Psoas muscle (tissue), 8 donors: ENCODE data around the gene S100A10. TPM values are rescaled to one million over a fixed set of nuclear protein-coding genes. Genes with fewer than 3 reads are reported as not detected.

Experiments used
- ATAC-seq, 4 donors: fragments of 200-7000 bp; cut with Tn5 transposase; one replicate each; pipeline ENCODE4 v1.9.1; 2020; ENCODE audit warnings: moderate library complexity in 3 of 4, mild to moderate bottlenecking in 2 of 4
- DNase-seq, 2 donors: peaks; one replicate each; pipeline ENCODE4 v3.0.0-alpha.2; 2020
- H3K27ac ChIP-seq: fragments of 200-600 bp; one replicate; pipeline ENCODE4 v1.8.0; 2022
- H3K27me3 ChIP-seq, 3 donors: fragments of 200-600 bp in 1 of 3; one replicate each; pipeline versions ENCODE4 v1.6.1 to v1.8.0; 2013 to 2022; ENCODE audit warnings: low read length in 2 of 3, mild to moderate bottlenecking in 2 of 3, moderate library complexity in 1 of 3; ENCODE audit not compliant: insufficient read depth in 3 of 3
- H3K36me3 ChIP-seq, 2 donors: fragments of 200-600 bp in 1 of 2; one replicate each; pipeline versions ENCODE4 v1.6.1 to v1.8.0; 2013 to 2022; ENCODE audit warnings: low read depth in 1 of 2, mild to moderate bottlenecking in 1 of 2, moderate library complexity in 1 of 2; ENCODE audit not compliant: insufficient read depth in 1 of 2
- H3K4me1 ChIP-seq: fragments of 200-600 bp; one replicate; pipeline ENCODE4 v1.8.0; 2022
- H3K4me3 ChIP-seq: fragments of 200-600 bp; one replicate; pipeline ENCODE4 v1.8.0; 2022; ENCODE audit warnings: mild to moderate bottlenecking
- H3K9me3 ChIP-seq: fragments of 200-600 bp; one replicate; pipeline ENCODE4 v1.8.0; 2022
- CTCF ChIP-seq: fragments of 200-600 bp; IDR thresholded peaks from one replicate; pipeline ENCODE4 v1.8.0; 2022; ENCODE audit warnings: antibody characterized with exemption
- WGBS, 3 donors: extraction: QIAGEN DNeasy Blood & Tissue Kit; methylation state at CpG; one replicate each; pipeline versions ENCODE4 v1.1.6 to v1.1.7; 2013; 5-methylcytosine and 5-hydroxymethylcytosine counted together
- intact Hi-C, 2 donors: fragments of 100-400 bp; cut with DNase I; formaldehyde crosslinking; loops; one replicate each; pipeline versions ENCODE4 v1.11.0 to v1.14.2; 2022
- polyA plus RNA-seq, 3 donors: library from polyadenylated mRNA; stranded (reverse); fragments of 200-250 nt; gene quantifications; one replicate each; pipeline ENCODE4 v1.2.3, GENCODE V29; 2013
- total RNA-seq, 4 donors: library from RNA; stranded (reverse); fragmentation: NEBNext Ultra II Directional in 2 of 4; extraction: Animal tissue kit (Norgen Biotek cat#: 25700) in 2 of 4; gene quantifications; one replicate each; pipeline versions ENCODE4 v1.2.1 to v1.2.4, GENCODE V29; 2021 to 2023
- donor health status: healthy with polysubstance abuse.
- donor health status: DM: no; HTN: no; CAD: no; lungs with moderate emphysema.
- donor health status: Bipolar disorder and iron deficiency.
- donor health status: healthy.
- donor health status: DM: yes; HTN: yes; CAD: no.
- donor health status: DM: no; HTN: no; CAD: no.
- donor health status: DM: no; HTN: no; CAD: no.
- donor health status: DM: yes; HTN: yes; CAD: no.

The S100A10 gene
- total and polyA plus RNA-seq, 7 donors = 30.5 to 414 (median 61.6) TPM

DNA sequence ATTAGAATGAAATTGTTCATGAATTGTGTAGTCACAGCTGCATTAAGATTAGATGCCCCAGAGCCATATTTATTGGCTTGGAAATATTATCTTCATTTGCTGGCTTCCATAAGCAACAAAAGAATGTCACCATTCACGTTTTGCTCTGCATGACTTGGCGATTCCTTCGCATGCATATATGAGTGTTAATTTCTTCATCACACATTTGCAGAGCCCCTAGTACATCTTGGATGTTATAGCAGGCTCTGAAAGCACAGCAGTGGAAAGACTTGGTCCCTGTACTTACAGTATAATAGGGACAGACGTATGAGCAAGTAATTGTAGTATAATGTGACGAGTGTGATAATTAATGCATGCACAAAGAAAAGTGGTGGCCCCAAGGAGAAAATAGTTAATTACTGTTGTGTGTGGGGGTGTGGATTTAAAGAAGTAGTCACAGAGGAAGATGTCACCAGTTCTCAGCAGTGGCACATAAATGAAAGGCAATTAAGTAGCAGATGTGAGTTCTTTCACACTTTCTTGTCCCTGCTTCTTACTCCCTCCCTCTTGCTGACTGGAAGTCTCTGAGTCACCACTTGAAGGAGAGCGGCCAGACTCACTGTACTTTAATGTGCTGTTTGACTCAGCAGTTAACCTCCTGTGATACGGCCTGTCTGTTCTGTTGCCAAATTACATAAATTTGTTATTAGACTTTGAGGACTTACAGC is 21.0 kb downstream of the S100A10 start:
- WGBS, 3 donors = 44 to 51% (median 45%) methylated on average over 7 of the region's 7 CpGs
- peak; percentile 54 to 89 (median 66) for ATAC-seq
- DNase-seq = no peak
- Histone ChIP-seq H3K4me1 (peaks cover 3% of the 10 kb centered on the region), H3K36me3 (no peaks in the 10 kb centered on the region), H3K9me3 (no peaks in the 10 kb centered on the region), H3K27me3 (no peaks in the 10 kb centered on the region), H3K27ac (no peak overlapping the region), H3K4me3 (no peak overlapping the region)
- intact Hi-C loops = no loop called here
- no peak for TF ChIP-seq CTCF

- no peaks in the 10 kb centered on the region for H3K36me3 ChIP-seq
- intact Hi-C loops = no loop called here
- H3K4me3 ChIP-seq = no peak overlapping the region
- TF ChIP-seq CTCF = no peak
- no peak overlapping the region for H3K27ac ChIP-seq
- H3K4me1 ChIP-seq = peaks cover 3% of the 10 kb centered on the region
- ATAC-seq = no peak
- H3K9me3 ChIP-seq = no peaks in the 10 kb centered on the region
- no peaks in the 10 kb centered on the region for H3K27me3 ChIP-seq
- 70 to 76% (median 72%) methylated on average over 4 of the region's 4 CpGs for WGBS, 3 donors
- DNase-seq = no peak
Observed at GRCh38 chr1:151970626-151971025, 23.0 kb downstream of the S100A10 start.

DNA sequence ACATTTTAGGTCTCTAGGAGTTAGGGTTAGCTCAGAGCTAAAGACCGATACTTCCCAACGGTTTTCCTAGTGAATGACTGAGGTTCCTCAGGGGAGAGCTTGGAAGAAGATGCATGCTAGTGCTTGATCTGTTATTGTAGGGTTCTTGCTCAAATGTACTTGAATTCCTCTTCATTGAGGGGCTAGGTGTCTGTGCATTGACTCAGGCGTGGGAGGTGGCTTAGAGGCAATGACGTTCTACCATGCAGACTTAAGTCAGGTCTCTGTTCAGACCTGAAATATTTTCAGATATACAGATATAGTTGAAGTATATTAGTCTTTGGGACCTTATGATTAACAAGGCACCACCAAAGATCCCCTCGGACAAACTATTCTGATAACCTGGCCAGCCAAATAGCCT is 23.5 kb downstream of the S100A10 start:
- H3K4me1 ChIP-seq = peaks cover 3% of the 10 kb centered on the region
- WGBS, 3 donors = 76 to 79% (median 76%) methylated on average over 5 of the region's 5 CpGs
- ATAC-seq (no peak), DNase-seq (no peak)
- TF ChIP-seq CTCF = no peak
- intact Hi-C loops = no loop called here
- H3K27ac ChIP-seq = no peak overlapping the region
- H3K36me3 ChIP-seq = no peaks in the 10 kb centered on the region
- H3K4me3 ChIP-seq = no peak overlapping the region
- H3K27me3 ChIP-seq = peaks cover 0 to 5% (median 0%) of the 10 kb centered on the region in 3 donors
- H3K9me3 ChIP-seq = no peaks in the 10 kb centered on the region

DNA sequence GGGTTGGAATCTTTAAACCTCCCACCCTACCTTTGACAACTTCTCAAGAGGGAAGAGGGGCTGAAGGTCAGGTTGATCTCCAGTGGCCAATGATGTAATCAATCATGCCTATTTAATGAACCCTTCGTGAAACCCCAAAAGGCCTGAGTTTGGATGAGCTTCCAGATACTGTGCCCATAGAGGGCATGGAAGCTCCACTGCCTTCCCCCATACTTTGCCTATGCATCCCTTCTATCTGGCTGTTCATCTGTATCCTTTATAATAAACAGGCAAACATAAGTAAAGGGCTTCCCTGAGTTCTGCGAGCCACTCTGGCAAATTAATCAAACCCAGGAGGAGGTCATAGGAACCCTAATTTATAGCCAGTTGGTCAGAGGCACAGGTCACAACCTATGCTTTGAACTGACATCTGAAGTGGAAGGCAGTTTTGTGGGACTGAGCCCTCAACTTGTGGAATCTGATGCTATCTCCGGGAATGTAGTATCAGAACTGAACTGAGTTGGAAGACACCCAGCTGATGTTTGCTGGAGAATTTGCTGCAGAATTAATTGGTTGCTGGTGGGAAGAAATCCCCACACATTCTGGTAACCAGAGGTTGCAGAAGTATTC is 24.8 kb downstream of the S100A10 start:
- H3K27ac ChIP-seq = no peak overlapping the region
- peaks cover 3% of the 10 kb centered on the region for H3K4me1 ChIP-seq
- intact Hi-C loops = loop anchor here in 1 of 2 donors (2.0 kb wide), 1 partner anchor 32 kb away; no protein-coding TSS in a partner anchor
- H3K9me3 ChIP-seq = no peaks in the 10 kb centered on the region
- no peak overlapping the region for H3K4me3 ChIP-seq
- TF ChIP-seq CTCF = no peak
- no peaks in the 10 kb centered on the region for H3K36me3 ChIP-seq
- ATAC-seq = no peak
- no peak for DNase-seq
- H3K27me3 ChIP-seq = peaks cover 0 to 8% (median 0%) of the 10 kb centered on the region in 3 donors
- 65 to 71% (median 67%) methylated on average over 3 of the region's 3 CpGs for WGBS, 3 donors
